Endothelial cell of umbilical vein (primary cell): ENCODE measurements around the gene TAF4B. TPM values are rescaled to one million over a fixed set of nuclear protein-coding genes. Genes with fewer than 3 reads are reported as not detected.
"Not testable (repeated sequence)": the region's sequence is repeated elsewhere in the genome, so short reads cannot be mapped to it uniquely, and the experiment has no call there.

Experiments used
- BruUV-seq: library from RNA; stranded (reverse); fragments of 400-500 nt; replicated peaks from 2 replicates; lab custom pipeline; 2021; lab: Mats Ljungman, UMichigan
- CTCF ChIA-PET: fragments of 300-600, 350-600 bp; sonication (Branson Sonifier 250); formaldehyde crosslinking; loops from one replicate; lab custom pipeline; 2021; ENCODE audit warnings: antibody characterized with exemption, inconsistent platforms; lab: Charles Lee
- POLR2A ChIA-PET: fragments of 300-600, 350-600 bp; sonication (Branson Sonifier 250); formaldehyde crosslinking; loops from one replicate; lab custom pipeline; 2021; ENCODE audit warnings: antibody characterized with exemption, inconsistent platforms; lab: Charles Lee
- DNase-seq: peaks from one replicate; pipeline ENCODE4 v3.0.0-alpha.2; 2011; ENCODE audit warnings: low read depth, low spot score
- FAIRE-seq: peaks from 2 replicates; lab custom pipeline; 2011; peaks lifted over from hg19 to GRCh38; lab: Jason Lieb, UNC
- H2AFZ ChIP-seq: 2 replicates; pipeline ENCODE4 v1.6.0; 2012; ENCODE audit warnings: low read depth, low read length, control low read depth, inconsistent platforms
- H3K27ac ChIP-seq: 2 replicates; pipeline ENCODE4 v1.5.1; 2011; ENCODE audit warnings: low read depth, mild to moderate bottlenecking, control low read depth, low read length, moderate library complexity; ENCODE audit not compliant: insufficient read depth
- H3K27me3 ChIP-seq, 2 experiments: 2 replicates each; pipeline versions ENCODE4 v1.6.0 to v1.6.1; 2011; ENCODE audit warnings: low read length in 2 of 2, mixed read lengths in 1 of 2; ENCODE audit not compliant: control insufficient read depth in 2 of 2, insufficient read depth in 2 of 2
- H3K36me3 ChIP-seq, 2 experiments: 2 replicates in 1 of 2; 3 replicates in 1 of 2; pipeline ENCODE4 v1.5.1; 2011; ENCODE audit warnings: low read length in 2 of 2, mild to moderate bottlenecking in 1 of 2, moderate library complexity in 1 of 2; ENCODE audit not compliant: control insufficient read depth in 2 of 2, insufficient read depth in 2 of 2; ENCODE audit errors: extremely low read depth in 1 of 2
- H3K4me1 ChIP-seq: 3 replicates; pipeline ENCODE4 v1.5.1; 2011; ENCODE audit warnings: mild to moderate bottlenecking, low read length; ENCODE audit not compliant: control insufficient read depth, insufficient read depth; ENCODE audit errors: extremely low read depth
- H3K4me2 ChIP-seq: 2 replicates; pipeline ENCODE4 v1.6.1; 2011; ENCODE audit warnings: low read length, control low read depth, mixed read lengths; ENCODE audit not compliant: insufficient read depth
- H3K4me3 ChIP-seq, 3 experiments: fragments of 200-600 bp in 1 of 3; sonication (generic), shearing (Covaris generic) in 1 of 3; replicated peaks in 1 of 3; 2 replicates each; pipeline ENCODE4 v1.5.1; 2011 to 2016; ENCODE audit warnings: control low read depth in 3 of 3, low read length in 3 of 3, mild to moderate bottlenecking in 2 of 3, inconsistent platforms in 1 of 3, low read depth in 1 of 3, moderate library complexity in 1 of 3; ENCODE audit not compliant: insufficient read depth in 1 of 3
- H3K79me2 ChIP-seq: 2 replicates; pipeline ENCODE4 v1.6.0; 2012; ENCODE audit warnings: low read length, inconsistent platforms; ENCODE audit not compliant: control insufficient read depth, insufficient read depth
- H3K9ac ChIP-seq: replicated peaks from 2 replicates; pipeline ENCODE3; 2011; ENCODE audit warnings: low read length, control low read depth; ENCODE audit not compliant: insufficient read depth; ENCODE audit errors: extremely low read depth
- H3K9me1 ChIP-seq: replicated peaks from 3 replicates; pipeline ENCODE4 v1.6.0; 2011; ENCODE audit warnings: mild to moderate bottlenecking, low read length; ENCODE audit not compliant: control insufficient read depth, insufficient read depth; ENCODE audit errors: extremely low read depth
- H3K9me3 ChIP-seq: replicated peaks from 2 replicates; pipeline ENCODE4 v1.5.1; 2012; ENCODE audit warnings: low read length, inconsistent platforms; ENCODE audit not compliant: control insufficient read depth, insufficient read depth
- H4K20me1 ChIP-seq: replicated peaks from 2 replicates; pipeline ENCODE3; 2011; ENCODE audit warnings: mild to moderate bottlenecking, low read length; ENCODE audit not compliant: control insufficient read depth, insufficient read depth; ENCODE audit errors: extremely low read depth
- EZH2 ChIP-seq: IDR thresholded peaks from 2 replicates; pipeline ENCODE4 v1.6.1; 2012; ENCODE audit warnings: borderline replicate concordance, low read depth, mild to moderate bottlenecking, moderate library complexity, low read length, inconsistent platforms; ENCODE audit not compliant: severe bottlenecking
- MAX ChIP-seq: IDR thresholded peaks from 2 replicates; pipeline ENCODE4 v1.6.1; 2011; ENCODE audit not compliant: insufficient read depth, insufficient read length
- POLR2AphosphoS5 ChIP-seq: IDR thresholded peaks from 2 replicates; pipeline ENCODE4 v1.6.1; 2012; ENCODE audit warnings: low read depth, mild to moderate bottlenecking, control low read depth, low read length, moderate library complexity; ENCODE audit not compliant: insufficient read depth
- dilution Hi-C: fragments of 300-500 bp; cut with MboI; formaldehyde crosslinking; loops from one replicate; pipeline ENCODE4 v1.15.0; 2019; ENCODE audit warnings: low sequenced_read_pairs; ENCODE audit not compliant: extremely low pct_ligation_motif_present
- intact Hi-C: fragments of 100-400 bp; cut with micrococcal nuclease; formaldehyde crosslinking; loops from one replicate; pipeline ENCODE4 v1.10.0; 2022
- polyA plus RNA-seq, 4 experiments: library from polyadenylated mRNA; depleted of rRNA in 3 of 4; stranded (reverse) in 3 of 4; unstranded in 1 of 4; fragments of >200 nt; gene quantifications; 2 replicates each; pipeline versions ENCODE4 v1.2.1 to v1.2.3, GENCODE V29; 2011 to 2012; ENCODE audit warnings: missing spikeins in 1 of 4
- total RNA-seq: library from RNA; stranded (reverse); gene quantifications from 2 replicates; pipeline ENCODE4 v1.2.3, GENCODE V29; 2021

The TAF4B gene
- total and polyA plus RNA-seq, 2 donors (not counting 3 experiments of a cell fraction or from before 2014, with no cell fraction given), result 0.47 to 2.0 TPM

- CTCF ChIA-PET, result interaction anchor here (0.7 to 1.3 kb wide), 4 partner anchors 7 to 272 kb away, joined by 3 to 4 read pairs (median 3); no protein-coding TSS in a partner anchor
- intact Hi-C loops, result no loop called here
These were observed 152.5 kb downstream of the TAF4B start for GRCh38 chr18:26378701-26379100.

GRCh38 chr18:26381555-26381954 lies 155.3 kb downstream of the TAF4B start:
- DNase-seq, H3K27me3 ChIP-seq, H3K4me2 ChIP-seq, H3K27ac ChIP-seq, BruUV-seq, H3K4me3 ChIP-seq, H3K36me3 ChIP-seq, H3K9ac ChIP-seq, H3K79me2 ChIP-seq, POLR2A ChIA-PET, H4K20me1 ChIP-seq, H2AFZ ChIP-seq, H3K9me1 ChIP-seq, FAIRE-seq, intact Hi-C loops, dilution Hi-C loops, H3K9me3 ChIP-seq: not testable (repeated sequence)
- CTCF ChIA-PET, result interaction anchor here (3.8 kb wide), 1 partner anchor 167 kb away, joined by 89 read pairs; the partner anchor contains the start of gene KCTD1
- H3K4me1 ChIP-seq, result peaks cover 10% of the 10 kb centered on the region

More at GRCh38 chr18:26378701-26379100, 152.5 kb downstream of the TAF4B start:
- Histone ChIP-seq H3K27me3 (no peaks in the 10 kb centered on the region), H3K36me3 (no peaks in the 10 kb centered on the region), H3K27ac (no peak overlapping the region), H2AFZ (no peak overlapping the region), H3K9ac (no peak overlapping the region), H3K4me2 (no peak overlapping the region), H3K4me1 (no peaks in the 10 kb centered on the region), H3K9me3 (no peaks in the 10 kb centered on the region), H3K4me3 (no peak overlapping the region), H3K9me1 (no peaks in the 10 kb centered on the region), H4K20me1 (no peaks in the 10 kb centered on the region), H3K79me2 (no peaks in the 10 kb centered on the region)
- DNase-seq, result no peak
- POLR2A ChIA-PET, result no interaction called here
- dilution Hi-C loops, result no loop called here
- TF ChIP-seq EZH2 (no peak), POLR2AphosphoS5 (no peak), MAX (no peak)
- BruUV-seq, result no TSS peak
- no peak for FAIRE-seq
